Memory B cell (primary cell): Measurements from ENCODE around the gene IFNLR1.

Experiments
- ATAC-seq: fragments of 150-1000 bp; cut with Tn5 transposase; 2 replicates; pipeline ENCODE4 v1.10.0; 2021; ENCODE audit warnings: low read depth, mild to moderate bottlenecking, moderate library complexity
- DNase-seq, 2 donors: peaks; one replicate each; pipeline ENCODE4 v3.0.0; 2022; ENCODE audit warnings: low spot score in 2 of 2
- H3K27ac Mint-ChIP-seq: one replicate; pipeline ENCODE4 v1.8.0; 2022; ENCODE audit warnings: mild to moderate bottlenecking, moderate library complexity, mixed read lengths
- H3K27me3 Mint-ChIP-seq: one replicate; pipeline ENCODE4 v1.8.0; 2022; ENCODE audit warnings: mixed read lengths
- H3K36me3 Mint-ChIP-seq: one replicate; pipeline ENCODE4 v1.8.0; 2022; ENCODE audit warnings: mild to moderate bottlenecking, mixed read lengths
- H3K4me1 Mint-ChIP-seq: one replicate; pipeline ENCODE4 v1.8.0; 2022; ENCODE audit warnings: mixed read lengths
- H3K4me3 Mint-ChIP-seq: one replicate; pipeline ENCODE4 v1.8.0; 2022; ENCODE audit warnings: mild to moderate bottlenecking, moderate library complexity, mixed read lengths
- H3K9me3 Mint-ChIP-seq: one replicate; pipeline ENCODE4 v1.8.0; 2022; ENCODE audit warnings: mixed read lengths

Gene IFNLR1

GRCh38 chr1:24199291-24199900 is 12.3 kb upstream of the IFNLR1 start:
- H3K27me3 Mint-ChIP-seq, result peaks cover 2% of the 10 kb centered on the region
- H3K4me3 Mint-ChIP-seq, result peak overlapping the region; percentile 46
- DNase-seq (peak; percentile 73 to 74), ATAC-seq (peak; percentile 65)
- H3K36me3 Mint-ChIP-seq, result no peaks in the 10 kb centered on the region
- H3K27ac Mint-ChIP-seq, result no peak overlapping the region
- peaks cover 26% of the 10 kb centered on the region for H3K4me1 Mint-ChIP-seq
- no peaks in the 10 kb centered on the region for H3K9me3 Mint-ChIP-seq

- Mint-ChIP-seq H3K27ac (no peak overlapping the region), H3K27me3 (peaks cover 2% of the 10 kb centered on the region), H3K9me3 (no peaks in the 10 kb centered on the region), H3K4me3 (no peak overlapping the region), H3K36me3 (no peaks in the 10 kb centered on the region), H3K4me1 (peaks cover 26% of the 10 kb centered on the region)
- ATAC-seq, result no peak
- DNase-seq, result no peak
These were observed 11.7 kb upstream of the IFNLR1 start for GRCh38 chr1:24198766-24199165.

GRCh38 chr1:24195874-24196273 is 8.8 kb upstream of the IFNLR1 start:
- Mint-ChIP-seq H3K4me1 (peaks cover 25% of the 10 kb centered on the region), H3K9me3 (no peaks in the 10 kb centered on the region), H3K4me3 (no peak overlapping the region), H3K36me3 (no peaks in the 10 kb centered on the region), H3K27ac (no peak overlapping the region), H3K27me3 (no peaks in the 10 kb centered on the region)
- no peak for DNase-seq
- no peak for ATAC-seq

GRCh38 chr1:24195136-24195535 is 8.0 kb upstream of the IFNLR1 start:
- no peak for DNase-seq
- no peak for ATAC-seq
- no peaks in the 10 kb centered on the region for H3K36me3 Mint-ChIP-seq
- no peak overlapping the region for H3K4me3 Mint-ChIP-seq
- H3K27ac Mint-ChIP-seq, result no peak overlapping the region
- H3K4me1 Mint-ChIP-seq, result peaks cover 31% of the 10 kb centered on the region
- no peaks in the 10 kb centered on the region for H3K27me3 Mint-ChIP-seq
- H3K9me3 Mint-ChIP-seq, result no peaks in the 10 kb centered on the region

GRCh38 chr1:24193046-24193445 is 6.0 kb upstream of the IFNLR1 start:
- no peak for DNase-seq
- H3K4me3 Mint-ChIP-seq, result no peak overlapping the region
- no peaks in the 10 kb centered on the region for H3K27me3 Mint-ChIP-seq
- H3K4me1 Mint-ChIP-seq, result peaks cover 38% of the 10 kb centered on the region
- H3K36me3 Mint-ChIP-seq, result no peaks in the 10 kb centered on the region
- ATAC-seq, result no peak
- H3K9me3 Mint-ChIP-seq, result no peaks in the 10 kb centered on the region
- no peak overlapping the region for H3K27ac Mint-ChIP-seq

- Mint-ChIP-seq H3K9me3 (no peaks in the 10 kb centered on the region), H3K4me1 (peaks cover 43% of the 10 kb centered on the region), H3K27ac (no peak overlapping the region), H3K27me3 (no peaks in the 10 kb centered on the region), H3K4me3 (no peak overlapping the region), H3K36me3 (no peaks in the 10 kb centered on the region)
- ATAC-seq, result no peak
- DNase-seq, result no peak
These were observed 4.8 kb upstream of the IFNLR1 start for GRCh38 chr1:24191860-24192259.

GRCh38 chr1:24190983-24191461 is 3.9 kb upstream of the IFNLR1 start:
- H3K27ac Mint-ChIP-seq, result peak overlapping the region; percentile 82
- DNase-seq (peak; percentile 42 to 51), ATAC-seq (peak; percentile 62)
- H3K4me1 Mint-ChIP-seq, result peaks cover 48% of the 10 kb centered on the region
- H3K4me3 Mint-ChIP-seq, result peak overlapping the region; percentile 78
- H3K9me3 Mint-ChIP-seq, result no peaks in the 10 kb centered on the region
- no peaks in the 10 kb centered on the region for H3K27me3 Mint-ChIP-seq
- H3K36me3 Mint-ChIP-seq, result no peaks in the 10 kb centered on the region

- H3K4me3 Mint-ChIP-seq, result peak overlapping the region; percentile 76
- peaks cover 57% of the 10 kb centered on the region for H3K4me1 Mint-ChIP-seq
- peak; percentile 52 for ATAC-seq
- H3K27me3 Mint-ChIP-seq, result no peaks in the 10 kb centered on the region
- H3K9me3 Mint-ChIP-seq, result no peaks in the 10 kb centered on the region
- DNase-seq, result peak; percentile 57 to 70
- H3K36me3 Mint-ChIP-seq, result no peaks in the 10 kb centered on the region
- H3K27ac Mint-ChIP-seq, result peak overlapping the region; percentile 82
These were observed 2.4 kb upstream of the IFNLR1 start for GRCh38 chr1:24189528-24189927.

GRCh38 chr1:24186711-24186992 is 437 bp downstream of the IFNLR1 start:
- Mint-ChIP-seq H3K27me3 (no peaks in the 10 kb centered on the region), H3K27ac (peak overlapping the region; percentile 88), H3K4me1 (peaks cover 56% of the 10 kb centered on the region), H3K9me3 (no peaks in the 10 kb centered on the region), H3K4me3 (peak overlapping the region; percentile 91), H3K36me3 (peaks cover 5% of the 10 kb centered on the region)
- ATAC-seq (no peak), DNase-seq (no peak)

- DNase-seq (no peak), ATAC-seq (no peak)
- peaks cover 56% of the 10 kb centered on the region for H3K4me1 Mint-ChIP-seq
- no peaks in the 10 kb centered on the region for H3K9me3 Mint-ChIP-seq
- no peaks in the 10 kb centered on the region for H3K27me3 Mint-ChIP-seq
- H3K27ac Mint-ChIP-seq, result peak overlapping the region; percentile 88
- peak overlapping the region; percentile 91 for H3K4me3 Mint-ChIP-seq
- peaks cover 6% of the 10 kb centered on the region for H3K36me3 Mint-ChIP-seq
These were observed 918 bp downstream of the IFNLR1 start for GRCh38 chr1:24186031-24186710.

GRCh38 chr1:24185076-24185475 is 2.0 kb downstream of the IFNLR1 start:
- no peaks in the 10 kb centered on the region for H3K27me3 Mint-ChIP-seq
- ATAC-seq, result no peak
- no peaks in the 10 kb centered on the region for H3K9me3 Mint-ChIP-seq
- H3K27ac Mint-ChIP-seq, result no peak overlapping the region
- H3K4me1 Mint-ChIP-seq, result peaks cover 53% of the 10 kb centered on the region
- peaks cover 11% of the 10 kb centered on the region for H3K36me3 Mint-ChIP-seq
- DNase-seq, result no peak
- H3K4me3 Mint-ChIP-seq, result no peak overlapping the region

GRCh38 chr1:24182061-24182460 is 5.0 kb downstream of the IFNLR1 start:
- H3K4me1 Mint-ChIP-seq, result peaks cover 44% of the 10 kb centered on the region

GRCh38 chr1:24181619-24182018 is 5.5 kb downstream of the IFNLR1 start:
- H3K4me3 Mint-ChIP-seq, result no peak overlapping the region

More at GRCh38 chr1:24182061-24182460, 5.0 kb downstream of the IFNLR1 start:
- Mint-ChIP-seq H3K36me3 (peaks cover 19% of the 10 kb centered on the region), H3K27ac (no peak overlapping the region), H3K4me3 (no peak overlapping the region), H3K9me3 (no peaks in the 10 kb centered on the region), H3K27me3 (no peaks in the 10 kb centered on the region)
- ATAC-seq, result no peak
- no peak for DNase-seq

GRCh38 chr1:24180676-24181075 is 6.4 kb downstream of the IFNLR1 start:
- DNase-seq (no peak), ATAC-seq (no peak)
- Mint-ChIP-seq H3K27me3 (no peaks in the 10 kb centered on the region), H3K27ac (no peak overlapping the region), H3K36me3 (peaks cover 28% of the 10 kb centered on the region), H3K4me3 (no peak overlapping the region), H3K4me1 (peaks cover 46% of the 10 kb centered on the region), H3K9me3 (no peaks in the 10 kb centered on the region)

More at GRCh38 chr1:24181619-24182018, 5.5 kb downstream of the IFNLR1 start:
- DNase-seq (no peak), ATAC-seq (no peak)
- Mint-ChIP-seq H3K36me3 (peaks cover 21% of the 10 kb centered on the region), H3K9me3 (no peaks in the 10 kb centered on the region), H3K27ac (no peak overlapping the region), H3K27me3 (no peaks in the 10 kb centered on the region), H3K4me1 (peaks cover 47% of the 10 kb centered on the region)
